Duodenal mucosa (tissue), 2 donors: ENCODE measurements around the gene PCK1.
A peak's percentile ranks its signal among the peaks of the same experiment; 100 is the strongest.

Source experiments
- H3K27ac ChIP-seq: one replicate; pipeline ENCODE4 v1.7.0; 2013; ENCODE audit warnings: low read depth, low read length
- H3K27me3 ChIP-seq, 2 donors: one replicate each; pipeline ENCODE4 v1.7.0; 2013; ENCODE audit warnings: low read length in 2 of 2, control low read depth in 1 of 2; ENCODE audit not compliant: insufficient read depth in 2 of 2, control insufficient read depth in 1 of 2
- H3K36me3 ChIP-seq, 2 donors: one replicate each; pipeline ENCODE4 v1.7.0; 2013; ENCODE audit warnings: low read length in 2 of 2, control low read depth in 1 of 2; ENCODE audit not compliant: insufficient read depth in 2 of 2, control insufficient read depth in 1 of 2
- H3K4me1 ChIP-seq, 2 donors: one replicate each; pipeline ENCODE4 v1.7.0; 2013; ENCODE audit warnings: low read length in 2 of 2, control low read depth in 1 of 2; ENCODE audit not compliant: insufficient read depth in 2 of 2, control insufficient read depth in 1 of 2
- H3K4me3 ChIP-seq, 2 donors: one replicate each; pipeline ENCODE4 v1.7.0; 2013; ENCODE audit warnings: low read length in 2 of 2, low read depth in 1 of 2
- H3K9ac ChIP-seq, 2 donors: one replicate each; pipeline ENCODE4 v1.7.0; 2013; ENCODE audit warnings: low read length in 2 of 2, low read depth in 1 of 2
- H3K9me3 ChIP-seq, 2 donors: one replicate each; pipeline ENCODE4 v1.7.0; 2013; ENCODE audit warnings: low read length in 2 of 2, control low read depth in 1 of 2; ENCODE audit not compliant: control insufficient read depth in 1 of 2

The PCK1 gene

DNA sequence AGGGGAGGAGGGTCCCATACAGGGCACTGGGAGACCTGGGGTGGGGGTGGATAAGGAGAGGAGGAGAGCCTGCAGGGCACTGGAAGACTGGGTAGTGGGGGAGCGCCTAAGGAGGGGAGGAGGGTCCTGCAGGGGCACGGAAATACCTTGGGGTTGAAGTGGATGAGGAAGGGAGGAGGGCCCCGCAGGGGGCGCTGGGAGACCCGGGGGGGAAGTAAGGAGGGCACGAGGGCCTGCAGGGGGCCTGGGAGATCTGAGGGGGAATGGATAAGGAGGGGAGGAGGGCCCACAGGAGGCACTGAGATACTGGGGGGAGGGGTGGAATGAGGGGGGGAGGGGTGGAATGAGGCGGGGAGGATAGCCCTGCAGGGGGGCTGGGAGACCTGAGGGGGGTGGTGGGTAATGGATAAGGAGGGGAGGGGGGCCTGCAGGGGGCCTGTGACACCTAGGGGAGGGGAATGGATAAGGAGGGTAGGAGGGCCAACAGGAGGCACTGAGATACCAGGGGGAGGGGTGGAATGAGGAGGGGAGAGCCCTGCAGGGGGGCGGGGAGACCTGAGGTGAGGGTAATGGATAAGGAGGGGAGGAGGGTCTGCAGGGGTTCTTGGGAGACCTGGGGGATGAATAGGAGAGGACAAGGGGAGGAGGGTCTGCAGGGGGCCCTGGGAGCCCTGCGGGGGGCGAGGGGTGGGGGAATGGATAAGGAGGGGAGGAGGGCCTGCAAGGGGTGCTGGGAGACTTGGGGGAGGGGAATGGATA is 35.4 kb upstream of the PCK1 start:
- Histone ChIP-seq H3K9ac (no peak overlapping the region), H3K36me3 (no peaks in the 10 kb centered on the region), H3K4me1 (no peaks in the 10 kb centered on the region), H3K27me3 (no peaks in the 10 kb centered on the region), H3K27ac (no peak overlapping the region), H3K9me3 (no peaks in the 10 kb centered on the region), H3K4me3 (no peak overlapping the region)

DNA sequence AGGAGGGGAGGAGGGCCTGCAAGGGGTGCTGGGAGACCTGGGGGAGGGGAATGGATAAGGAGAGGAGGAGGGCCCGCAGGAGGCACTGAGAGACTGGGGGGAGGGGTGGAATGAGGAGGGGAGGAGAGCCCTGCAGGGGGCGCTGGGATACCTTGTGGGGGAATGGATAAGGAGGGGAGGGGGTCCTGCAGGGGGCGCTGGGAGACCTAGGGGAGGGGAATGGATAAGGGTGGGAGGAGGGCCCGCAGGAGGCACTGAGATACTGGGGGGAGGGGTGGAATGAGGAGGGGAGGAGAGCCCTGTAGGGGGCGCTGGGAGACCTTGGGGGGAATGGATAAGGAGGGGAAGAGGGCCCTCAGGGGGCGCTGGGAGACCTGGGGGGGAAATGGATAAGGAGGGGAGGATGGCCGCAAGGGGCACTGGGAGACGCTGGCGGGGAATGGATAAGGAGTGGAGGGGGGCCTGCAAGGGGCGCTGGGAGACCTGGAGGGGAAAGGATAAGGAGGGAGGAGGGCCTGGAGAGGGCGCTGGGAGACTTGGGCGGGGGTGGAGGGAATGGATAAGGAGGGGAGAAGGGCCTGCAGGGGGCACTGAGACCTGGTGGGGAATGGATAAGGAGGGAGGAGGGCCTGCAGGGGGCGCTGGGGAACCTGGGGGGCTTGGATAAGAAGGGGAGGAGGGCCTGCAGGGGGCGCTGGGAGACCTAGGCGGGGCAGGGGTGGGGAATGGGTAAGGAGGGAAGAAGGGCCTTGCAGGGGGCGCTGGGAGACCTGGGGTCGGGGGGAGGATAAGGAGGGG is 34.6 kb upstream of the PCK1 start:
- Histone ChIP-seq H3K9ac (no peak overlapping the region), H3K9me3 (no peaks in the 10 kb centered on the region), H3K27ac (no peak overlapping the region), H3K4me3 (no peak overlapping the region), H3K4me1 (peaks cover 0 to 3% of the 10 kb centered on the region in 2 donors), H3K36me3 (no peaks in the 10 kb centered on the region), H3K27me3 (no peaks in the 10 kb centered on the region)

GRCh38 chr20:57526885-57527460 is 33.9 kb upstream of the PCK1 start:
- no peaks in the 10 kb centered on the region for H3K27me3 ChIP-seq
- H3K4me1 ChIP-seq = peaks cover 5 to 8% of the 10 kb centered on the region in 2 donors
- H3K4me3 ChIP-seq = no peak overlapping the region
- H3K27ac ChIP-seq = no peak overlapping the region
- no peaks in the 10 kb centered on the region for H3K9me3 ChIP-seq
- H3K36me3 ChIP-seq = no peaks in the 10 kb centered on the region
- H3K9ac ChIP-seq = no peak overlapping the region

GRCh38 chr20:57527728-57528127 is 33.2 kb upstream of the PCK1 start:
- no peak overlapping the region for H3K9ac ChIP-seq
- H3K27ac ChIP-seq = no peak overlapping the region
- no peak overlapping the region for H3K4me3 ChIP-seq
- no peaks in the 10 kb centered on the region for H3K36me3 ChIP-seq
- peaks cover 12 to 14% of the 10 kb centered on the region in 2 donors for H3K4me1 ChIP-seq
- no peaks in the 10 kb centered on the region for H3K9me3 ChIP-seq
- no peaks in the 10 kb centered on the region for H3K27me3 ChIP-seq

- H3K9ac ChIP-seq = no peak overlapping the region
- H3K9me3 ChIP-seq = no peaks in the 10 kb centered on the region
- no peak overlapping the region for H3K4me3 ChIP-seq
- no peak overlapping the region for H3K27ac ChIP-seq
- H3K4me1 ChIP-seq = peaks cover 17 to 18% of the 10 kb centered on the region in 2 donors
- no peaks in the 10 kb centered on the region for H3K36me3 ChIP-seq
- no peaks in the 10 kb centered on the region for H3K27me3 ChIP-seq
Measured at GRCh38 chr20:57528148-57528547, 32.8 kb upstream of the PCK1 start.

- Histone ChIP-seq H3K9ac (no peak overlapping the region), H3K4me1 (peaks cover 23 to 26% of the 10 kb centered on the region in 2 donors), H3K36me3 (no peaks in the 10 kb centered on the region), H3K9me3 (no peaks in the 10 kb centered on the region), H3K27me3 (no peaks in the 10 kb centered on the region), H3K27ac (no peak overlapping the region), H3K4me3 (no peak overlapping the region)
Measured at GRCh38 chr20:57529160-57529585, 31.7 kb upstream of the PCK1 start.

- Histone ChIP-seq H3K4me3 (no peak overlapping the region), H3K36me3 (no peaks in the 10 kb centered on the region), H3K27me3 (no peaks in the 10 kb centered on the region), H3K4me1 (peaks cover 23 to 26% of the 10 kb centered on the region in 2 donors), H3K27ac (no peak overlapping the region), H3K9ac (no peak overlapping the region), H3K9me3 (no peaks in the 10 kb centered on the region)
Measured at GRCh38 chr20:57529810-57530209, 31.1 kb upstream of the PCK1 start.

DNA sequence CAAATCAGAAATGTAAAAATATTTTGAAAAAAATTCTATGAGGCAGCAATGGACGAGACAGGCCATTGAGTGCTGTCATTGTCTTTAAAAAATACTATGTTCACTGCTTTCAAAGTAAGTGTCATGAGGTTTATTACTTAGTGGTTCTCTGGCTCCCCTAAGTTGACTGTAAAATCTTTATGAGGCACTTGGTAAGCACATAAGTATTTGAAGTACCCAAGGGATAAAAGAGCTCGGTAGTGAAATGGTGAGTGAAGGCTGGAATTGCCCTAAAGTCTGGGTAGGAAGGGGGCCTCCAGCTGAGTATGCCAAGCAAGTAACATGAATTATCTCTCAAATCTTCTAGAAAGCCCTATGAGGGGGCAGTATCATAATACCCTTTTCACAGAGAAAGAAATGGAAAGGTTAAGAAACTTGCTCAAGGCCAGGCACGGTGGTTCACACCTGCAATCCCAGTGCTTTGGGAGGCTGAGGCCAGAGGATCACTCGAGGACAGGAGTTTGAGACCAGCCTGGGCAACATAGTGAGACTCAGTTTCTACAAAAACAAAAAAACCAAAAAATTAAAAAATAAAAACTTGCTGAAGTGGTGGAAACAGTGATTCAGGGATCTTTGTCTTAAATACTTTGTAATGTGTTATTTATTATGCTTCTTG is 30.5 kb upstream of the PCK1 start:
- H3K4me1 ChIP-seq = peaks cover 27 to 31% of the 10 kb centered on the region in 2 donors
- no peak overlapping the region for H3K9ac ChIP-seq
- no peaks in the 10 kb centered on the region for H3K36me3 ChIP-seq
- no peak overlapping the region for H3K4me3 ChIP-seq
- H3K9me3 ChIP-seq = no peaks in the 10 kb centered on the region
- no peak overlapping the region for H3K27ac ChIP-seq
- H3K27me3 ChIP-seq = no peaks in the 10 kb centered on the region

DNA sequence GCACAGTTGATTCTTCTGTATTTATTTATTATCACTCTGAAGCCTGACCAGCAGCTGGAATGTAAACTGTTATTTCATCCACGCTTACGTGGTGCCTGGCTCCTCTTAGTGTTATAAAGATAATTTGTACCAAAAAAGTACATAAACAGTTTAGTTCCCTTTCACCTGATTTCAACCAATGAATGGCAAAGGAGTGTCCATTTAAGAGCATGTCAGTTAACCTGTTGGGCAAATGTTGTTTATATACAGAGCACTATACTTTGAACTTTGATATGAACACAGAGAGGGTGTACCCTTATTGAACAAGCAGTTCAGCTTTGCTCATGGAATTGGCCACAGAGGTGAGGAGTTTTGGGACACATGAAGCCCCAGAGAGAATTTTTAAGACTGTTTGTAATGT is 28.8 kb upstream of the PCK1 start:
- H3K4me1 ChIP-seq = peaks cover 33 to 38% of the 10 kb centered on the region in 2 donors
- no peak overlapping the region for H3K4me3 ChIP-seq
- H3K9ac ChIP-seq = peak overlapping the region; percentile 2 to 22
- H3K27ac ChIP-seq = peak overlapping the region; percentile 63
- H3K36me3 ChIP-seq = no peaks in the 10 kb centered on the region
- H3K27me3 ChIP-seq = no peaks in the 10 kb centered on the region
- H3K9me3 ChIP-seq = no peaks in the 10 kb centered on the region

- Histone ChIP-seq H3K4me3 (no peak overlapping the region), H3K27ac (no peak overlapping the region), H3K4me1 (peaks cover 53% of the 10 kb centered on the region in 2 donors), H3K9ac (no peak overlapping the region), H3K27me3 (no peaks in the 10 kb centered on the region), H3K36me3 (no peaks in the 10 kb centered on the region), H3K9me3 (no peaks in the 10 kb centered on the region)
Measured at GRCh38 chr20:57535297-57535696, 25.6 kb upstream of the PCK1 start.
